Measurements from ENCODE around the gene GABARAPL2.

GABARAPL2 gene

GRCh38 chr16:75616521-75617010, 50.4 kb downstream of the GABARAPL2 start:
- Histone ChIP-seq H3K9ac (ENCODE audit: low read depth, low read length) (no peak overlapping the region), H3K27ac (ENCODE audit: low read length) (no peak overlapping the region), H3K4me1 (ENCODE audit: insufficient read depth, low read length) (peaks cover 16% of the 10 kb centered on the region), H3K79me2 (ENCODE audit: insufficient read depth, low read length) (peaks cover 14% of the 10 kb centered on the region), H3K4me2 (ENCODE audit: insufficient read depth, low read length) (no peak overlapping the region), H3K9me3 (ENCODE audit: insufficient read depth, low read length, severe bottlenecking) (no peaks in the 10 kb centered on the region), H3K27me3 (ENCODE audit: insufficient read depth, low read length, poor library complexity) (no peaks in the 10 kb centered on the region), H2AFZ (ENCODE audit: low read depth, low read length) (no peak overlapping the region), H4K20me1 (ENCODE audit: insufficient read depth, low read length) (no peaks in the 10 kb centered on the region), H3K36me3 (ENCODE audit: insufficient read depth, low read length) (peaks cover 81% of the 10 kb centered on the region), H3K4me3 (ENCODE audit: low read depth in 1 of 2, low read length in 2 of 2) (no peak overlapping the region)
- no peak for DNase-seq
- no peak for TF ChIP-seq EZH2 (IDR thresholded peaks at IDR 0.05; ENCODE audit: borderline replicate concordance, low read depth, low read length, severe bottlenecking)
- TF ChIP-seq, protein P1, sequence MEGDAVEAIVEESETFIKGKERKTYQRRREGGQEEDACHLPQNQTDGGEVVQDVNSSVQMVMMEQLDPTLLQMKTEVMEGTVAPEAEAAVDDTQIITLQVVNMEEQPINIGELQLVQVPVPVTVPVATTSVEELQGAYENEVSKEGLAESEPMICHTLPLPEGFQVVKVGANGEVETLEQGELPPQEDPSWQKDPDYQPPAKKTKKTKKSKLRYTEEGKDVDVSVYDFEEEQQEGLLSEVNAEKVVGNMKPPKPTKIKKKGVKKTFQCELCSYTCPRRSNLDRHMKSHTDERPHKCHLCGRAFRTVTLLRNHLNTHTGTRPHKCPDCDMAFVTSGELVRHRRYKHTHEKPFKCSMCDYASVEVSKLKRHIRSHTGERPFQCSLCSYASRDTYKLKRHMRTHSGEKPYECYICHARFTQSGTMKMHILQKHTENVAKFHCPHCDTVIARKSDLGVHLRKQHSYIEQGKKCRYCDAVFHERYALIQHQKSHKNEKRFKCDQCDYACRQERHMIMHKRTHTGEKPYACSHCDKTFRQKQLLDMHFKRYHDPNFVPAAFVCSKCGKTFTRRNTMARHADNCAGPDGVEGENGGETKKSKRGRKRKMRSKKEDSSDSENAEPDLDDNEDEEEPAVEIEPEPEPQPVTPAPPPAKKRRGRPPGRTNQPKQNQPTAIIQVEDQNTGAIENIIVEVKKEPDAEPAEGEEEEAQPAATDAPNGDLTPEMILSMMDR (IDR thresholded peaks at IDR 0.05; ENCODE audit: borderline replicate concordance, extremely low read depth, low read length, poor library complexity, severe bottlenecking): no peak
- no peak for ATAC-seq (ENCODE audit: insufficient read depth, low read depth)

- Histone ChIP-seq H4K20me1 (ENCODE audit: insufficient read depth, low read length) (no peaks in the 10 kb centered on the region), H3K36me3 (ENCODE audit: insufficient read depth, low read length) (peaks cover 78% of the 10 kb centered on the region), H3K9me3 (ENCODE audit: insufficient read depth, low read length, severe bottlenecking) (no peaks in the 10 kb centered on the region), H3K4me2 (ENCODE audit: insufficient read depth, low read length) (no peak overlapping the region), H2AFZ (ENCODE audit: low read depth, low read length) (no peak overlapping the region), H3K4me1 (ENCODE audit: insufficient read depth, low read length) (peaks cover 21% of the 10 kb centered on the region), H3K27ac (ENCODE audit: low read length) (no peak overlapping the region), H3K79me2 (ENCODE audit: insufficient read depth, low read length) (peaks cover 17% of the 10 kb centered on the region), H3K4me3 (ENCODE audit: low read depth in 1 of 2, low read length in 2 of 2) (no peak overlapping the region), H3K27me3 (ENCODE audit: insufficient read depth, low read length, poor library complexity) (no peaks in the 10 kb centered on the region), H3K9ac (ENCODE audit: low read depth, low read length) (no peak overlapping the region)
- TF ChIP-seq, protein P1 (IDR thresholded peaks at IDR 0.05; ENCODE audit: borderline replicate concordance, extremely low read depth, low read length, poor library complexity, severe bottlenecking): no peak
- TF ChIP-seq EZH2 (IDR thresholded peaks at IDR 0.05; ENCODE audit: borderline replicate concordance, low read depth, low read length, severe bottlenecking): no peak
- ATAC-seq (ENCODE audit: insufficient read depth, low read depth): no peak
- no peak for DNase-seq
Observed at GRCh38 chr16:75617121-75617520, 50.9 kb downstream of the GABARAPL2 start.

DNA sequence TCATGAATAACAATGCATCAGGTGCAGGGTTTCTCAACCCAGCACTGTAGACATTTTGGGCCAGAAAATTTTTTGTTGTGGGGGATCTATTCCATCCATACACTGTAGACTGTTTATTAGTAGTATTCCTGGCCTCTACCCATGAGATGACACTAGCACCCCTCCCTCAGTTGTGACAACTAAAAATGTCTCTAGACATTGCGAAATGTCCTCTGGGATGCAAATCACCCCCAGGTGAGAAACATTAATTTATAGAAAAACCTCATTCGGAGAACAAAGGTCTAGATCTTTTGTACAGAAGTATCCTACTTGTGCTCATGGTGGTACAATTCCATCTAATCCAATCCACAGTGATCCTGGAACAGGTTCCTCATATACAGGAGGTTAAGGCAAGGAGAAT, 52.6 kb downstream of the GABARAPL2 start:
- no peak for DNase-seq
- no peak for TF ChIP-seq EZH2 (IDR thresholded peaks at IDR 0.05; ENCODE audit: borderline replicate concordance, low read depth, low read length, severe bottlenecking)
- TF ChIP-seq, protein P1 (IDR thresholded peaks at IDR 0.05; ENCODE audit: borderline replicate concordance, extremely low read depth, low read length, poor library complexity, severe bottlenecking): no peak
- H2AFZ ChIP-seq (ENCODE audit: low read depth, low read length): no peak overlapping the region
- H3K79me2 ChIP-seq (ENCODE audit: insufficient read depth, low read length): peaks cover 24% of the 10 kb centered on the region
- peaks cover 28% of the 10 kb centered on the region for H3K4me1 ChIP-seq (ENCODE audit: insufficient read depth, low read length)
- no peak for ATAC-seq (ENCODE audit: insufficient read depth, low read depth)
- peaks cover 62% of the 10 kb centered on the region for H3K36me3 ChIP-seq (ENCODE audit: insufficient read depth, low read length)
- no peaks in the 10 kb centered on the region for H3K27me3 ChIP-seq (ENCODE audit: insufficient read depth, low read length, poor library complexity)
- H4K20me1 ChIP-seq (ENCODE audit: insufficient read depth, low read length): no peaks in the 10 kb centered on the region
- H3K4me3 ChIP-seq (ENCODE audit: low read depth in 1 of 2, low read length in 2 of 2): no peak overlapping the region
- H3K9ac ChIP-seq (ENCODE audit: low read depth, low read length): no peak overlapping the region
- H3K4me2 ChIP-seq (ENCODE audit: insufficient read depth, low read length): no peak overlapping the region
- H3K27ac ChIP-seq (ENCODE audit: low read length): no peak overlapping the region
- H3K9me3 ChIP-seq (ENCODE audit: insufficient read depth, low read length, severe bottlenecking): no peaks in the 10 kb centered on the region

Measured in DND-41 (cell line).